ENCODE results near the gene ROBO3. TPM values are rescaled to one million over a fixed set of nuclear protein-coding genes. Genes with fewer than 3 reads are reported as not detected.

ROBO3 gene
- total RNA-seq, 1 donor from 2014 or later, result 26.0 TPM

DNA sequence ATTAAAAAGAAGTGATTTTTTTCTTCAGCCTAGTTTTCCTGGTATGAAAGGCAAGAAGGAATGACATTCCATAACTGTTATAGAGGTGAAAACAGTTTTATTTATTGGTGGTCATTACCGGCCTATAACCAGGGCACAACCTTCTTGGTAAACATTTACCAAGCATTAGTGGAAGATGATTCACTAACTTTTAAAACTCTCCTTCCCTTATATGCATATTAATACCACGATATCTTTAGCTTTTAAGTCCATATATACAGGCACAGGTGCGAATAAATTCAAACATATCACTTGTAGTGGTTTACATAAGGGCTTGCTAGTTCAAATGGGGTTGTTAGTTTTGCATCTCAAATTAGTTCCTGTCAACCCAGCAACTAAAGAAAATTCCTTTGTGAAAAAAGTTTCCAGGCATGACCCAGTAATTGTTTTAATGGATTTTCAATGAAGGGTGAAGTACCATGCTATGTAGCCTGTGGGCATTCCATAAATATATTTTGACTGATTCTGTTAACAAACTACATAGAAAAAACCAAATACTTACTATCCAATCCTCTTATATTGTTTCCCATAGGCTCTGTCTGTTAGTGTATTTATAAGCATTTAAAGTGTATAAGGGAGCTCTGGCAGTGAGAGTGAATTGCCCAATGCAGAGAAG lies 30.6 kb upstream of the ROBO3 start:
- Mint-ChIP-seq H3K4me1 (peaks cover 13% of the 10 kb centered on the region), H3K36me3 (no peaks in the 10 kb centered on the region), H3K27ac (no peak overlapping the region), H3K4me3 (no peak overlapping the region), H3K27me3 (ENCODE audit: low read depth) (peaks cover 68% of the 10 kb centered on the region), H3K9me3 (no peaks in the 10 kb centered on the region)
- TF ChIP-seq, protein P1, sequence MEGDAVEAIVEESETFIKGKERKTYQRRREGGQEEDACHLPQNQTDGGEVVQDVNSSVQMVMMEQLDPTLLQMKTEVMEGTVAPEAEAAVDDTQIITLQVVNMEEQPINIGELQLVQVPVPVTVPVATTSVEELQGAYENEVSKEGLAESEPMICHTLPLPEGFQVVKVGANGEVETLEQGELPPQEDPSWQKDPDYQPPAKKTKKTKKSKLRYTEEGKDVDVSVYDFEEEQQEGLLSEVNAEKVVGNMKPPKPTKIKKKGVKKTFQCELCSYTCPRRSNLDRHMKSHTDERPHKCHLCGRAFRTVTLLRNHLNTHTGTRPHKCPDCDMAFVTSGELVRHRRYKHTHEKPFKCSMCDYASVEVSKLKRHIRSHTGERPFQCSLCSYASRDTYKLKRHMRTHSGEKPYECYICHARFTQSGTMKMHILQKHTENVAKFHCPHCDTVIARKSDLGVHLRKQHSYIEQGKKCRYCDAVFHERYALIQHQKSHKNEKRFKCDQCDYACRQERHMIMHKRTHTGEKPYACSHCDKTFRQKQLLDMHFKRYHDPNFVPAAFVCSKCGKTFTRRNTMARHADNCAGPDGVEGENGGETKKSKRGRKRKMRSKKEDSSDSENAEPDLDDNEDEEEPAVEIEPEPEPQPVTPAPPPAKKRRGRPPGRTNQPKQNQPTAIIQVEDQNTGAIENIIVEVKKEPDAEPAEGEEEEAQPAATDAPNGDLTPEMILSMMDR (IDR thresholded peaks at IDR 0.05; ENCODE audit: unreplicated experiment), result no peak
- no peak for DNase-seq (ENCODE audit: low spot score in 2 of 2, unreplicated experiment in 2 of 2)

DNA sequence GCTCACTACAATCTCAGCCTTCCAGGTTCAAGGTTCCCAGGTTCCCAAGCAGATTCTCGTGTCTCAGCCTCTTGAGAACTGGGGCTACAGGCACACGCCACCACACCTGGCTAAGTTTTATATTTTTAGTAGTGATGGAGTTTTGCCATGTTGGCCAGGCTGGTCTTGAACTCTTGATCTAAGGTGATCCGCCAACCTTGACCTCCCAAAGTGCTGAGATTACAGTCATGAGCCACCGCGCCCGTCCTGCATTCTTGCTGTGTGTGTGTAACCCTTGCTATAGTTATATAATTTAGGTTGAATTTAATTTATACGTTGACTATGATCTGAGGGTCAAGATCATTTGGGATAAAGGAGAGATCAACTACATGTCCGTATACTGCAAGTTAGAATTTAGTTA lies 29.3 kb upstream of the ROBO3 start:
- Mint-ChIP-seq H3K27me3 (ENCODE audit: low read depth) (peaks cover 60% of the 10 kb centered on the region), H3K4me1 (peaks cover 18% of the 10 kb centered on the region), H3K9me3 (no peaks in the 10 kb centered on the region), H3K4me3 (peak overlapping the region; percentile 36), H3K27ac (peak overlapping the region; percentile 74), H3K36me3 (no peaks in the 10 kb centered on the region)
- DNase-seq (ENCODE audit: low spot score in 2 of 2, unreplicated experiment in 2 of 2), result no peak
- TF ChIP-seq, protein P1 (IDR thresholded peaks at IDR 0.05; ENCODE audit: unreplicated experiment), result no peak

DNA sequence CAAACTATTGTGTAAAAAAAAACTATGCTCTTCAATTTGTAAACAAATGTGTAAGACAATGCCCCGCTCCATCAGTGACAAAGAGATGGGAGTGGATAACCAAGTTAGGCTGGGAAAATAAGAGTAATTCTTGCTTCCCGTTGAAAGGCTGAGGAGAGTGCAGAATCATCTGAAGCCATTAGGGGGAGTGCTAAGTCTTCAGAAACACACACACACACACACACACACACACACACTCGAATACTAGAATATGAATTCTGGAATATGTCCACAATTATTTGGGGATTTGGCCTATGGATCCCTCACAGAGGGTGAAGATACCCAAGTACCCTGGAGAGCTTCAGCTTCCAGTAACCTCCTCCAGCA lies 27.8 kb upstream of the ROBO3 start:
- Mint-ChIP-seq H3K4me1 (peaks cover 24% of the 10 kb centered on the region), H3K4me3 (peak overlapping the region; percentile 9), H3K36me3 (no peaks in the 10 kb centered on the region), H3K9me3 (no peaks in the 10 kb centered on the region), H3K27ac (no peak overlapping the region), H3K27me3 (ENCODE audit: low read depth) (peaks cover 47% of the 10 kb centered on the region)
- TF ChIP-seq, protein P1 (IDR thresholded peaks at IDR 0.05; ENCODE audit: unreplicated experiment), result no peak
- DNase-seq (ENCODE audit: low spot score in 2 of 2, unreplicated experiment in 2 of 2), result no peak

DNA sequence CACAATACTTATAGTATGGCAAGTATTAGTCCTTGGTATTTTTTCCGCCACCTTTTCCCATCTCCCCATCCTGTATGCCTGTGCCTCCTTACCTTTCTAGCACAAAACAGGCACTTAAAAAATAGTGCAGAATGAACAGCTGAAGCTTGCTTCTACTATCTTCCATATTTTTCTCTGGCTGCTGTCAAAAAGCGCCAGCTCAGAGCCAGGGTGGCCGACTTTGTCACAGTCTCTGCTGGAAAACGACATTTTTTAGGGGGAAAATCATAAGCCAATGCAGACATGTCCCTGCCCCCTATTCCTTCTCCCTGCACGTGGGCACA lies 26.5 kb upstream of the ROBO3 start:
- H3K27me3 Mint-ChIP-seq (ENCODE audit: low read depth), result peaks cover 36% of the 10 kb centered on the region
- TF ChIP-seq, protein P1 (IDR thresholded peaks at IDR 0.05; ENCODE audit: unreplicated experiment), result no peak
- no peaks in the 10 kb centered on the region for H3K36me3 Mint-ChIP-seq
- peaks cover 36% of the 10 kb centered on the region for H3K4me1 Mint-ChIP-seq
- no peak for DNase-seq (ENCODE audit: low spot score in 2 of 2, unreplicated experiment in 2 of 2)
- no peaks in the 10 kb centered on the region for H3K9me3 Mint-ChIP-seq
- peak overlapping the region; percentile 56 for H3K4me3 Mint-ChIP-seq
- peak overlapping the region; percentile 16 for H3K27ac Mint-ChIP-seq

DNA sequence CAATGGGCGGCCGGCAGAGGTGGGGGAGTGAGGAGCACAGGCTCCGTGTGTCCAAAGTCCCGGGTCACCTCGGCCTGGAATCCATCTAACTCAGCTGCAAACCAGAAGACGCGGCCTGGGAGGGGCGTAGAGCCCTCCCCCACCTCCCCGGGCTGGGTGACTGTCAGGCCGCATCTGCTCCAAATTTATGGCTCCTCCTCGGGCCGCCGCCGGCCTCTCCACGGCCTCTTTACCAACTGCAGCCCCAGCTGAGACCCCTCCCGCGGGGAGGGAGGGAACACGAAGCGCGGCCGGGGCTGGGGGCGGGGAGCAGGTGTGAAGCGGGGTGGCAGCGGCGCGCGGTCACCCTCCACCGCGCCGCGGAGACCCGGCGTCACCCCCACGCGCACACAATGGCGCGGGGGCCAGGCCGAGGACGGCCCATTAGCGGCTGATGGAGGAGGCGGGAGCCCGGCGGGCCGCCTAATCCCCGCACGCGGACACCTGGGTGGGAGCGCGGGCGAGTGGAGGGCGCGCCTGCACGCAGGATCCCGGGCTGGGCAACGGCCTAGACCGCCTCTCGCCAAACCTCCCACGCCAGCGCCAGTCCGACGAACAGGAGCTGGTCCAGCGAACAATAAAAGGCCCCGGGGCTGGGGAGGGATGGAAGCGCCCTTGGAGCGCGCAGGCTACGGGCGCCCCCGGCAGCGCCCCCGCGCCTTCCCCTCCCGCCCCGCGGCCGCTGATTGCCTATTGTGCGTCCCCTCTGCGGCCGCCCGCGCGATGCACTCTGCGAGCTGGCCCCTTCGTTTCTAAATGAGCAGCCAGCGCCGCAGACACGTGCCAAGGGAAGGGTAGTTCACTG lies 25.9 kb upstream of the ROBO3 start:
- TF ChIP-seq, protein P1 (IDR thresholded peaks at IDR 0.05; ENCODE audit: unreplicated experiment), result no peak
- DNase-seq (ENCODE audit: low spot score in 2 of 2, unreplicated experiment in 2 of 2), result peak in 1 of 2 experiments; percentile 51
- H3K27me3 Mint-ChIP-seq (ENCODE audit: low read depth), result peaks cover 32% of the 10 kb centered on the region
- peak overlapping the region; percentile 61 for H3K4me3 Mint-ChIP-seq
- no peaks in the 10 kb centered on the region for H3K36me3 Mint-ChIP-seq
- peak overlapping the region; percentile 16 for H3K27ac Mint-ChIP-seq
- no peaks in the 10 kb centered on the region for H3K9me3 Mint-ChIP-seq
- H3K4me1 Mint-ChIP-seq, result peaks cover 37% of the 10 kb centered on the region

All from mesothelial cell of epicardium (in vitro differentiated cells).